Fibroblast of lung (primary cell): ENCODE data around the gene RAPGEF2. TPM values are rescaled to one million over a fixed set of nuclear protein-coding genes. Genes with fewer than 3 reads are reported as not detected.

Experiments
- DNase-seq, 2 donors: peaks; one replicate each; pipeline versions ENCODE4 v3.0.0 to v3.0.0-alpha.2; 2010; ENCODE audit warnings: low read depth in 2 of 2
- H2AFZ ChIP-seq: 2 replicates; pipeline ENCODE4 v1.5.1; 2012; ENCODE audit warnings: low read length, control low read depth, inconsistent platforms
- H3K27ac ChIP-seq: 2 replicates; pipeline ENCODE4 v1.5.1; 2011; ENCODE audit warnings: low read length, control low read depth; ENCODE audit not compliant: insufficient read depth
- H3K27me3 ChIP-seq: 2 replicates; pipeline ENCODE4 v1.5.1; 2011; ENCODE audit warnings: mild to moderate bottlenecking, low read length; ENCODE audit not compliant: control insufficient read depth, insufficient read depth
- H3K36me3 ChIP-seq: 2 replicates; pipeline ENCODE4 v1.5.1; 2011; ENCODE audit warnings: low read length; ENCODE audit not compliant: control insufficient read depth, insufficient read depth
- H3K4me1 ChIP-seq: 2 replicates; pipeline ENCODE4 v1.5.1; 2011; ENCODE audit warnings: low read length; ENCODE audit not compliant: control insufficient read depth, insufficient read depth; ENCODE audit errors: extremely low read depth
- H3K4me2 ChIP-seq: 2 replicates; pipeline ENCODE4 v1.5.1; 2011; ENCODE audit warnings: low read length, control low read depth; ENCODE audit not compliant: insufficient read depth; ENCODE audit errors: extremely low read depth
- H3K4me3 ChIP-seq, 4 experiments: fragments of 200-600 bp in 1 of 4; sonication (generic) in 1 of 4; replicated peaks in 1 of 4; 2 replicates each; pipeline ENCODE4 v1.5.1; 2011 to 2016; ENCODE audit warnings: low read length in 4 of 4, low read depth in 3 of 4, mild to moderate bottlenecking in 3 of 4, control low read depth in 2 of 4, inconsistent platforms in 1 of 4, mixed read lengths in 1 of 4; ENCODE audit not compliant: insufficient read depth in 1 of 4; ENCODE audit errors: control extremely low read depth in 1 of 4
- H3K79me2 ChIP-seq: 2 replicates; pipeline ENCODE4 v1.5.1; 2012; ENCODE audit warnings: mild to moderate bottlenecking, low read length, inconsistent platforms; ENCODE audit not compliant: control insufficient read depth, insufficient read depth
- H3K9ac ChIP-seq: 2 replicates; pipeline ENCODE4 v1.5.1; 2011; ENCODE audit warnings: mild to moderate bottlenecking, low read length, control low read depth; ENCODE audit not compliant: insufficient read depth
- H3K9me3 ChIP-seq: 2 replicates; pipeline ENCODE4 v1.5.1; 2012; ENCODE audit warnings: low read depth, low read length; ENCODE audit not compliant: control insufficient read depth, insufficient read depth
- H4K20me1 ChIP-seq: 2 replicates; pipeline ENCODE4 v1.5.1; 2011; ENCODE audit warnings: low read length; ENCODE audit not compliant: control insufficient read depth, insufficient read depth; ENCODE audit errors: extremely low read depth
- CTCF ChIP-seq, 2 donors: IDR thresholded peaks in 1 of 2; conservative IDR thresholded peaks in 1 of 2; 1 replicate in 1 of 2; 2 replicates in 1 of 2; pipeline ENCODE4 v1.5.1; 2011 to 2012; ENCODE audit warnings: low read length in 2 of 2, control low read depth in 1 of 2, inconsistent platforms in 1 of 2, low read depth in 1 of 2, mild to moderate bottlenecking in 1 of 2
- EZH2 ChIP-seq: IDR thresholded peaks from 2 replicates; pipeline ENCODE4 v1.5.1; 2012; ENCODE audit warnings: low read length, control low read depth, mild to moderate bottlenecking; ENCODE audit errors: missing control alignments
- polyA plus RNA-seq, 2 donors: library from polyadenylated mRNA; depleted of rRNA in 1 of 2; stranded (reverse) in 1 of 2; unstranded in 1 of 2; fragments of >200 nt; gene quantifications; 2 replicates each; pipeline ENCODE4 v1.2.1, GENCODE V29; 2011 to 2012; ENCODE audit warnings: missing spikeins in 1 of 2
- total RNA-seq: library from RNA; depleted of rRNA; stranded (reverse); fragments of >200 nt; gene quantifications from 2 replicates; pipeline ENCODE4 v1.2.1, GENCODE V29; 2014

The RAPGEF2 gene
- total and polyA plus RNA-seq, 2 donors (not counting 1 experiment from before 2014, with no cell fraction given), result 45.5 to 58.5 TPM

- Histone ChIP-seq H3K9me3 (no peaks in the 10 kb centered on the region), H4K20me1 (no peaks in the 10 kb centered on the region), H3K27ac (no peak overlapping the region), H3K4me1 (no peaks in the 10 kb centered on the region), H3K9ac (no peak overlapping the region), H3K4me2 (no peak overlapping the region), H3K79me2 (no peaks in the 10 kb centered on the region), H3K36me3 (no peaks in the 10 kb centered on the region), H2AFZ (no peak overlapping the region), H3K4me3 (no peak overlapping the region), H3K27me3 (no peaks in the 10 kb centered on the region)
- TF ChIP-seq CTCF (conservative IDR thresholded peaks at IDR 0.05 in 1 of 2, IDR thresholded peaks at IDR 0.05 in 1 of 2; ENCODE audit: low read depth in 1 of 2, low read length in 2 of 2), result no peak
- no peak for TF ChIP-seq EZH2
- DNase-seq, result no peak
These were observed 277.0 kb downstream of the RAPGEF2 start for GRCh38 chr4:159379836-159380235.

GRCh38 chr4:159382856-159383561 lies 280.1 kb downstream of the RAPGEF2 start:
- no peaks in the 10 kb centered on the region for H3K9me3 ChIP-seq
- H3K4me2 ChIP-seq, result no peak overlapping the region
- no peaks in the 10 kb centered on the region for H3K79me2 ChIP-seq
- H3K9ac ChIP-seq, result no peak overlapping the region
- H4K20me1 ChIP-seq, result no peaks in the 10 kb centered on the region
- no peaks in the 10 kb centered on the region for H3K4me1 ChIP-seq
- H3K4me3 ChIP-seq, result no peak overlapping the region
- DNase-seq, result no peak
- peak overlapping the region; percentile 66 for H2AFZ ChIP-seq
- H3K27me3 ChIP-seq, result no peaks in the 10 kb centered on the region
- no peaks in the 10 kb centered on the region for H3K36me3 ChIP-seq
- H3K27ac ChIP-seq, result no peak overlapping the region
- TF ChIP-seq EZH2, result no peak

GRCh38 chr4:159383562-159383931 lies 280.7 kb downstream of the RAPGEF2 start:
- no peak overlapping the region for H3K27ac ChIP-seq
- no peak overlapping the region for H3K4me2 ChIP-seq
- no peaks in the 10 kb centered on the region for H3K4me1 ChIP-seq
- H3K27me3 ChIP-seq, result no peaks in the 10 kb centered on the region
- no peak overlapping the region for H2AFZ ChIP-seq
- H3K9me3 ChIP-seq, result no peaks in the 10 kb centered on the region
- no peak overlapping the region for H3K4me3 ChIP-seq
- no peaks in the 10 kb centered on the region for H3K36me3 ChIP-seq
- no peak for DNase-seq
- H3K79me2 ChIP-seq, result no peaks in the 10 kb centered on the region
- no peak overlapping the region for H3K9ac ChIP-seq
- H4K20me1 ChIP-seq, result no peaks in the 10 kb centered on the region
- TF ChIP-seq CTCF (conservative IDR thresholded peaks at IDR 0.05 in 1 of 2, IDR thresholded peaks at IDR 0.05 in 1 of 2; ENCODE audit: low read depth in 1 of 2, low read length in 2 of 2) (no peak), EZH2 (no peak)
